Mesenteric fat pad (tissue), 1 donor: ENCODE measurements around the gene KANK4. TPM values are rescaled to one million over a fixed set of nuclear protein-coding genes. Genes with fewer than 3 reads are reported as not detected.

Source experiments
- DNase-seq: peaks from one replicate; pipeline ENCODE4 v3.0.0-alpha.2; 2020; ENCODE audit warnings: low spot score
- long read RNA-seq: library from polyadenylated mRNA; unstranded; transcript quantifications from one replicate; pipeline ENCODE4 v2.0.0, GENCODE V29; 2020
- total RNA-seq: library from RNA; stranded (reverse); fragmentation: NEBNext Ultra II Directional; extraction: Animal tissue kit (Norgen Biotek cat#: 25700); gene quantifications from one replicate; pipeline ENCODE4 v1.2.1, GENCODE V29; 2021
- donor health status: DM: yes; HTN: yes; CAD: no.

The KANK4 gene
- total RNA-seq = 2.7 TPM
- long read RNA-seq, partial matches to known transcripts = 3 of 6 reads
- long read RNA-seq, other reads (novel, unspliced or antisense) = 2 of 6 reads

DNA sequence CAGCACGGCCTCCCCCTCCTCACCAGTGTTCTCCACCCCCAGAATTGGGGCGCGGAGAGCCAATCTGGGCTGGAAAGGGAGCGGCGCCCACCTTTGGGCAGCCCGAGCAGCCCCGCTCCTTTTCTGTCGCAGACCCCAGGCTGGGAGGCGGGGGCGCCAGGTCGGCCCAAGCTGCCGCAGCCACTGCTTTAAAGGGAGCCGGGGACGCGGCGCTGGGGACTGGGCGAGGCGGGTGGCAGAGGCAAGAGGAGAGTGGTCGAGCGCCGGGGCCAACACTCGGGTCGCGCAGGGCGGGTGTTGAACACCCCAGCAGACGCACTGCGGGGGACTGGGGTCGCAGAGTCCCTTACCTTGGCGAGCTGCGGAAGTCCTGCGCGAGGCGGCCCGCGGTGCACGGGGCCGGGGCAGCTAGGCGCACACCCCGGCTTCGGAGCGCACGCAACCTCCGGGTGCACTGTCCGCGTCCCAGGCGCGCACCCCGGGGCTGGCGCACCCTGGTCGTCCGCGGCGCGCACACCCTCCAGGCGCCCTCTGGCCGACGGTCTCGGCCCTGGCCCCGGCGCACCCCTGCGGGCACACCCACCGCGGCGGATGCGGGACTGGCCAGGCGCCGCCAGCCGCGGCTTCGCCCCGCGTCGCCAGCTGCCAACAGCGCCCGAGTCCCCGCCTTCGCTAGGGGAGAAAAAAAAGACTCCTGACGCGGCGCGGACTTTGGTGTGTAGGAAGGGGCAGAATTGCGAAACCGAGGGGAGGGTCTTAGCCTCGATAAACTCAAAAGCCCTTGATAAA is at the start of gene KANK4:
KANK4 (minus strand) TSS at position 679 of the 789 bp plus-strand sequence. CDS start 37,870 bp downstream, outside the sequence.
- no peak for DNase-seq

DNA sequence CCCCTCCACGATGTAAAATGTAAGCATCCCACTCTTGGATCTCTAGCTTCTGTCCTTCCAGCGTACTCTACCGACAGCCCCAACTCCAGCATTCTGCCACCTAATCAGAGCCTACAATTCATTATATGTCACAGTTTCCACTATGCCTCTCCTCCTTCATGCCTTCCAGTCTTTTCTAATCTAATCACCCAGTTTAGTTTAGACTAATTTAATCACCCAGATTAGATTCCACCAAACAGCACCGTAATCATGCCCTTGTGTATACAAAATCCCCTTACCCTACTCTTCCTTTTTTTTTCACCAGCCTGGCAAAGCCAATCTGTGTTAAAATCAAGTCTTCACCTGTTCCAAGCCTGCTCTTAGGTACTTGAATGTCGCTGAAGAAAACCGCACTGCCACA is 49.8 kb upstream of the KANK4 start:
- DNase-seq = no peak

DNA sequence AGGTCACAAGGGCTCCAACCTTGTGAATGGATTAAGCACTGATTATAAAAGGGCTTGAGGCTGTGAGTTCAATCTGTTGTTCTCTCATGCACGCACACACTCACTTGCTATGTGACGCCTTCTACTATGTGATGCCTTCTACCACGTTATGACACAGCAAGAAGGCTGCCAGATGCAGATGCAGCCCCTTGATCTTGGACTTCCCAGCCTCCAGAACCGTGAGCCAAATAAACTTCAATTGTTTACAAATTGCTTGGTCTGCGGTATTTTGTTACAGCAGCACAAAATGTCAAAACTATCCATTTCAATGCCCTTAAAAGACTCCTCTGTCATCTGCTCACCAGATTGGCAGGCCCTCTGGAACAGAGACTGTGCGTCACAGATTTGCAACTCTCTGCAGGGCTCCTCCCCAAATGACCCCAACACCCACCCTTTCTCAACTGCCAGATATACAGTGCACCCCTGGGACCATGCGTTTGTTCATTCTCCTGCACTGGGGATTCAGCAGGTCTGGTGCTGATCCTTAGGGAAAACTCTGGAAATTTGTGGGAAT is 47.8 kb upstream of the KANK4 start:
- no peak for DNase-seq

DNA sequence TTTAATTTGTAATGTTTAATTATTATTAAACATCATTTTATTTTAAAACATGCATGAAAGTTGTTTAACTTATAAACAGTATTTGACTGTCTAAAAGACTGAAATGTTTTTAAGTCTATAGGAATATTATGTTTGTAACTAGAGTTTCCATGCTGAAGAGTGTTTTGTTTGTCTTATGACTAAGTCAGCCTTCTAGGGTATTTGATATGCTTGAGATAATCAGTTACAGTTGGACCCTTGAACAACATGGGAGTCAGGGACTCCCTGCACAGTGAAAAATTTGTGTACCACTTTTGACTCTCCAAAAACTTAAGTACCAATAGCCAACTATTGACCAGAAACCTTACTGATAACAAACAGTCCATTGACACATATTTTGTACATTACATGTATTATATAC is 45.5 kb upstream of the KANK4 start:
- DNase-seq = no peak

DNA sequence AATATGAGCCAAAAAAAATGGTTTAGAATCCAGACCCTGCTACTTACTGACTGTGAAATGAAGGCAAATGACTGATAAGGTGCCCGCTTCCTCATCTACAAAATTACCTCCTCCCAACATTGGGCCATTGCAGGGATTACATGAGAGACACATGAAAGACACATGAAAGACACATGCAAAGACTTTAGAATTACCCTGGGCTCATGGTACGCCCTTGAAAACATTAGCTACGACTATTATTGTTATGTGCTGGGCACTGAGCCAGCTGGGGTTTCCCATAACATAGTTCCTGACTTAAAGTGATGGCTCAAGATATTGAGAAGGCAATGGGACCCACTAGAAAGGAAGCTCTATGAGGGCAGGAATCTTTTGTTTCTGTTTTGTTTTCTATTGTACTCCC is 43.7 kb upstream of the KANK4 start:
- DNase-seq = no peak

DNA sequence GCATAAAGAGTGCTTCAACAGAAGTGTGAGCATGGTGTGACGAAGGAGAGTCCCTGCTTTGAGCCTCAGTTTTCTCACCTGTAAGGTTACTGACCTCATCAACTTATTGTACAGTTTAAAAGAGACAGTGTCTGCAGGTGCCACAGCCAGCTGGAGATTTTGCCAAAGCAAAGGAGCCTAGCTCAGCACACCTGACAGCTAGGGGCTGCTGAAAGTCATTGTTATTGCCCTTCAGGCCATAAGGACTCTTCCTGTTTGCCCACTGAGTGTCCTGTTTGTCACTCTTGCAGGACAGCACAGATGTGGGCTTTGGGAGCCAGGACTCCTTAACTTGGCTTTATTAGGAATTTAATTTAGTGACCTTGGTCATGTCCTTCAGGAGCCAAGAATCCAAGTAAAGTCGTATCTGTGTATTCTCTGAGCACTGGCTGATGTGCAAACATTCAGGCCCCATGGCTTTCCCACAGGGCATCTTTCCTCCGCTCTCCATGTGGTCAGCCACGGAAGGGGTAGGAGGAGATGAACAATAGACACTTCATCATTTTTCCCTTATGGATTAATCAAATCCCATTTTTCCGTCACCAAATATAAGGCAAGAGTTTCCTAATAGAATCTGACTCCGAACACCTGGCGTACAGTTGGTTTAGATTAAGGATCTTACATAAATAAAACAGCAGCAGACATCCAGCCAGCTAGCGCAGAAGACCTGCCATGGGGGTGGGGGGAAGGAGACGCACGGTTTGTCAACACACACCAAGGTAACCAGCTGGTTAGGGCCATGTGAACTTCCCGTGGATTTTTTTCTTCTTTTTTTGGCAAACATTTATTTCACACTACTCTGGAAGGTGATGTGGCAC is 43.1 kb upstream of the KANK4 start:
- no peak for DNase-seq

DNA sequence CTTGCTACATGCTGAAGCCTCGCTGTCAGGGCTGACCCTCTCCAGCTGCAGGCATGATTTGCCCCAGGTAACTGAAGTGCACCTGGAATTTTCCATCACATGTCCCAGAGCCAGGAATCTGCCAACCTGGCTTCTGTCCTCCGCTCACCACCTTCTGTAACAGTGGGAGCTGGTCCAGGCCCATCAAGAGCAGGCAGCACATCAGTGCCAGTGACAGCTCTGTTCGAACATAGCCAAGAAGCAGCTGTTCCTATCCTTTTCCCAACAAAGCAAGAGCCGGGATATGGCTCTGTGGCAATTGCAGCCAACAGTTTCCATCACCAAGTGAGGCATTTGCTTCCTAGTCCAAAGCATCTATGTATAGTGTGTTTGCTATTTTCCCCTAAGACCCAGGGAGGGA is 42.2 kb upstream of the KANK4 start:
- DNase-seq = no peak

DNA sequence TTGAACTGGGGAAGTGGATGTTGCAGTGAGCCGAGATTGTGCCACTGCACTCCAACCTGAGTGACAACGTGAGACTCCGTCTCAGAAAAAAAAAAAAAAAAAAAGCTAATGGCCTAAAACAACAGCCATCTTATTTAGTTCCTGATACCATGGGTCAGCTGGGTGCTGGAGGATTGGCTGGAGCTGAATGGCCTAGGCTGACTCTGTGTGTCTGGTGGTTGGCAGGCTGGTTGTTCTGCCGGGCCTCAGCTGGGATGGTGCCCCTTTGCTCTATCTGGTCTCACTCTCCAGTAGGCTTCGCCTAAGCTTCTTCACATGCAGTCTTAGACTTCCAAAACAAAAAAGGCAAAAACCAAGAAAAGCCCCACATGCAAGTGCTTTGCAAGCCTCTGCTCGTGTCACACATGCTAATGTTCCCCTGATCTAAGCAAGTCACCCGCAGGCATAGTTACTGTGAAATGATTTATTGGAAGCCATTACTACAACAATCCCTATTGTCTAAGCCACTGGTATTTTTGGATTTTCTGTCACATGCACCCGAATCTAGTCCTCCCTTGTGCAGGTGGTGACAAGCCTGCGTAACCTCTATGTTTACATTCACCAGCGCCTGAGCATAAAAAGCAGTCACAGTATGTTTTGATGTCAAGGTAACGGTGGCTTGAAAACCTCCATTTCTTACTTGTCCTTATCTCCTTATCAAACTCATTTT is 39.6 kb upstream of the KANK4 start:
- no peak for DNase-seq

DNA sequence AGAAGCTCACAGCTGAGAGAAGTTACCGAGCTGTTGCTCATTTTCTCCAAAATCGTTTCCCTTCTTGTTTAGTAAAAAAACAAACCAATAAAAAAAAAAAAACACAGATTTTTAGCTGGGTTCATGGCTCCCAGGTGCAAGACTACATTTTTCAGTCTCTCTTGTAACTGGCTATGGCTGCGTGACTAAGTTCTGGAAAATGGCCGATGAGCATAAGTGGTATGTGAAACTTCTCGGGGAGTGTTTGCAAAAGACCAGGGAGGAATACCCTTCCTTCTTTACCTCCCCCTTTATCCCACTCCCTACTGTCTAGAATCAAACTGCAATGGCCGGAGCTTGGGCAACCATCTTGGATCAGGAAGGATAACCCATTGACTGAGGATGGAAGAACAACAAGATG is 38.7 kb upstream of the KANK4 start:
- DNase-seq = no peak

DNA sequence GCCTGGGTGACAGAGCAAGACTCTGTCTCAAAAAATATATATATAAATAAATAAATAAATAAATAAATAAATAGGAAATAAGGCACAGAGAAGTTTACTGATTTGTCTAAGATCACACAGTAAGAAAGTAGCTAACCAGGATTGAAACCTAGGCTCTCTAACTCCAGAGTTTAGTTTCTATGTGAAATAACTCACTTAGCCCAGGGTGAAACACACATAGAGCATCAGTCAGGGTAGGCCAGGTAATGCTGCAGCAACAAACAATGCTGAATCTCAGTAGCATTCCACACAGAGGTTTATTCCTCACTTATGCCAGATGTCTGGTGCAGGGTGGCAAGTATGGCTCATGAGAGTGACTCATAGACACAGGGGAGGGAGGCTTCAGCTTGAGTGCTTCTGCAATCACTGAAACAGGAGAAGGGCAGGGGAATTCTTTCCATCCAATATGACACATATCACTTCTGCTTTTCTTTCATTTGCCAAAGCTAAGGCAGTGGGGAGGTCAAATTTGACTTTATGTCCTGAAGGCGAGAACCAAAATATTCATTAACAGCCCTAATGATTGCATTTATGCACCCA is 37.1 kb upstream of the KANK4 start:
- no peak for DNase-seq

DNA sequence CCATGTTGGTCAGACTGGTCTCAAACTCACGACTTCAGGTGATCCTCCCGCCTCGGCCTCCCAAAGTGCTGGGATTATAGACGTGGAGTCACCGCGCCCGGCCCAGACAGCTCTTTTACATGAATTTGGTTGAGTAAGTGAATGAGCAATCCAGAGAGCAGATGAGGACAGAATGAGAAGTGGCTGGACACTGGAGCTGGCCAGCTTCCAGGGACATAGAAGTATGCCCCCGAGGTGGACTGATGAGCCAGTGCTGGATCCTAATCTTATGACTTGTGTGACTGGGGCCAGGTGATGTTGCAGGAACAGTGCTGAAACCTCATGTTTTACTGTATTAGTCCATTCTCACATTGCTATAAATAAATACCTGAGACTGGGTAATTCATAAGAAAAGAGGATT is 35.9 kb upstream of the KANK4 start:
- no peak for DNase-seq

DNA sequence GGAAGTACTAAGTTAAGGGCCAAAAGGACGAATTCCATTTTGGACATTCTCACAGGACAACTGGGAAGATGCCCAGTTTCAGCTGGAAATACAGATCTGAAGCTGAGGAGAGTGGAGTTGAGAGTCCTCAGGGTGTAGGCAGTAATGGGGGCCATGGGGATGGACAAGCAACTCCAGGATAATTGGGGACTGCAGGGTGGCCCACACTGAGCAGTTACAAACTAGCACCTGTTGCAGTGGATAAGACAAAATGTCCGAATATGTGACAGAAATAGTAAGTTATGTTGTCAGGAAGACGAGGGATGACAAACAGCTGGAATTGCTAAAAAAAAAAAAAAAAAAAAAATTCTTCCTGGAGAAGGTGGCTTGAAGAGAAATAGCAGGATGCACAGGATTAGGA is 34.6 kb upstream of the KANK4 start:
- no peak for DNase-seq

DNA sequence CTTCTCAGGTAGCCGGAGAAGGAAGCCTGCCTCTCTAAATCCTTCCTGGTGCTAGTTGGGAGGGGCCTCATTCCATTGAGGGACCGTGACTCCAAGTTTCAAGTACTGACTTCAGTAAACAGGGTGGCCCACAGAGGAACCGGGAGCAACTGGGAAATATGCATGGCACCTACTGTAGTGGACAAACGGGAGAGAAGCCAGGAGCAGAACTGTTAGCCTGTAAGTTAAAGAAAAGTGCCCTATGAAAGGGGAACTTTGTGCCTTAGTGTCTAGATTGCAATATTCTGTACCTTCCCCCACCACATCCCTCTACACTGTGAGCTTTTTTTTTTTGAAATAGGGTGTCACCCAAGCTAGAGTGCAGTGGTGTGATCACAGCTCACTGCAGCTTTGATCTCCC is 33.2 kb upstream of the KANK4 start:
- DNase-seq = no peak

DNA sequence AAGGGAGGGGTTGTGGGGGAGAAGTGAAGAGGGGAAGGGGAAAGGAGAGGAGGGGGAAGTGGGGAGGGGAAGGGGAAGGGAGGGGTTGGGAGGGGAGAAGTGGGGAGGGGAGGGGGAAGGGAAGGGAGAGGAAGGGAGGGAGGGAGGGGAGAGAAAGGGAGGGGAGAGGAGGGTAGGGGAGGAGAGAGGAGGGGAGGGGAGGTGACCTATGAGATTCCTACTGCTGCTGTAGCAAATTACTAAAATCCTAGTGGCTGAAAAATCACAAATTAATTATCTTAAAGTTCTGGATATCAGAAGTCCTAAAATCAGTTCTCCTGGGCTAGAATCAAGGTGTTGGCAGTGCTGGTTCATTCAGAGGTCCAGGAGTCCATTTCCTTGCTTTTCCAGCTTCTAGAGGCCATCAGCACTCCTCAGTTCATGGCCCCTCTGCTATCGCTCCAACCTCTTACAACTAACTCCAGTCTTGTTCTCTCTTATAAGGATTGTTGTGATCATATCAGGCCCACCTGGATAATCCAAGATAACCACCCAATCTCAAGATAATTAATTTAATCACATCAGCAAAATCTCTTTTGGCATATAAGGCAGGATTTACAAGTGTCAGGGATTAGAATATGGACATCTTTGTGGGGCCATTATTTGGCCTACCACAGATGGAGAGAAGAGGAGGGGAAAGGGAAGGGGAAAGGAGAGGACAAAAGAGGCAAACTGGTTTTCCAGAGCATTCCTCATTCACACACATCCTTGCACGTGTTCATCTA is 30.4 kb upstream of the KANK4 start:
- DNase-seq = no peak

DNA sequence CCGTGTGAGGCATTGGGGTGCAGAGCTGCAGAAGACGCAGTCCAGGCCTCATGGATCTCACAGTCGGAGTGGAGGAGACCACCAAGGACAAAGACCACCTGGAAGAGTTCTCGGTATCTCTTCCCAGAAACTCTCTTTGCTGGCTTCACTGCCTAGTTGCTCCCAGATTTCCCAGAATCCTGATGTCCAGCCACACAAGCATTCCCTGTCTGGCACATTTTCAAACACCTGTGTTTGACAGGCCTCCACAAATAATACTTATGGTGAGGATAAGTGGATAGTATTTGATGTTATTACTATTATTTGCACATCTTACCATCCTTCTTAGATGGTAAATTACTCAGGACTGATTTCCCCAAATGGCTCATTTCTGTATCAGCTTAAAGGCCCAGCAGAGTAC is 27.7 kb upstream of the KANK4 start:
- no peak for DNase-seq

DNA sequence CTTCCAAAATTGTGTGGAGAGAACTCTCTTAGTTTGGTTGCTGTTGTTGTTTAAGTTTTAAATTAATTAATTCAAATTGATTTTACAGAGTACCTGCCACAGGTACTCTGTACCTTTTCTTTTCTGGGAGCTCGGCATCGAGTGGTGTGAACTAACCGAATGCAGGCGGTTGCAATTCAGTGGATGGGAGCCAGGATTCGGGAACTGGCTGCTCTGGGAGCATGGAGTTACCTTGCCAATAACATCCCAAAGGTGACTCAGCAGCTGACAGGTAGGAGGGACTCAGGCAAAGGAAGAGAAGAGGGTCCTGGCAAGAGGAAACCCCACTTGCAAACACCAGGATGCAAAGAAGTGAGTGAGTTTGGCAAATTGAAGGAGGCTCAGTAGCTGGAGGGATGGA is 24.7 kb upstream of the KANK4 start:
- no peak for DNase-seq

DNA sequence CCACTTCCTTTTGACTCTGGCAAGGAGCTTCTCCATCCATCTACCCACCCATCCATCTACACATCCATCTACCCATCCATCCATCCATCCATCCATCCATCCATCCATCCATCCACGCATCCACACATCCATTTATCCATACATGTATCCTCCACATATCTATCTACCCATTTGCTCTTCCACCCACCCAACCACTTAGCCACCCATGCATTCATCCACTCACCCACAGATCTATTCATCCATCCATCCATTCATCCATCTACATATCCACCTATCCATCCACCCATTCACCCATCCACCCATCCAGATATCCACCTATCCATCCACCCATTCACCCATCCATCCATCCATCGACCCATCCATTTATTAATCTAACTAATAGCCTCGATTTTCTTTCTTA is 23.0 kb upstream of the KANK4 start:
- no peak for DNase-seq

DNA sequence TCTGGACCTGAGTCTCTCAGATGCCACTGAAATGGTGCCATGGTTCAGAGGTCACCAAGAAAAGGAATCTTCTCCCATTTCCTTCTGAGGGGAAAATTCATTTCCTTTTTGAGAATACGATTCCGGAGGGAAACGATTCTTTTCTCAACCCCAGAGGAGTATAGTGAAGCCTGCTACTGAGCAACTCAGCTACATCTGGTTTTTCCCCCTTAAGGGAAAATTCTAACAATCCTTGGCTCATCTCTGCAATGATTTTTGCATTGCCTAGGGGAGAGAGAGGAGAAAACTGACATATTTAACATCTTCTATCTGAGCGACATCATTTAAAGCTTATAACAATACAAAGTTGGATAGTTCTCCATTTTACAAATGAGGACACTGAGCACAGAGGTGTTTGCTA is 22.4 kb upstream of the KANK4 start:
- DNase-seq = no peak

DNA sequence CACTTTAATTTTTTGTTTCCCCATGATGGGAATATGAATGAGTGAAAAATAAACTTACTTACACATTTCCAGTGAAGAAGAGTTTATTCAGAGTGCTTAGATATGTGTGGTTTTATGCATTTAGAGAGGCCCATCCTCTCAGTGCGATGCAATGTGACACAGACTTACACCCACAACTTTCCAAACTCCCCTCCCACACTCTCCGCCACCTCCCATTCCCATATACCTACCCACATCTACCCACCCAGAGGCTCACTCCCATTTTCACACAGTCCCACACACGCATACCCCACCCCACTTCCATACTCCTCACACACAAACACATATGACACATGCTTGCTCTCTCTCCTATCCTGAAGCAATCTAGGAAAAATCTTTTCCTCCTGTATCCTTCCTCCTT is 21.9 kb upstream of the KANK4 start:
- no peak for DNase-seq
